C4-2B (cell line): ENCODE measurements around the gene DEFB132.

Experiments used
- H3K27ac ChIP-seq: fragments of 450-650 bp; 2 replicates; pipeline ENCODE4 v1.5.1; 2017
- CTCF ChIP-seq: fragments of 450-650 bp; conservative IDR thresholded peaks from 2 replicates; pipeline ENCODE4 v1.5.1; 2017; ENCODE audit warnings: mild to moderate bottlenecking
- ZFX ChIP-seq: fragments of 450-650 bp; IDR thresholded peaks from 2 replicates; pipeline ENCODE4 v1.6.1; 2017

The DEFB132 gene

GRCh38 chr20:270517-270916 is 13.0 kb downstream of the DEFB132 start:
- TF ChIP-seq ZFX (no peak), CTCF (no peak)
- H3K27ac ChIP-seq = no peak overlapping the region

DNA sequence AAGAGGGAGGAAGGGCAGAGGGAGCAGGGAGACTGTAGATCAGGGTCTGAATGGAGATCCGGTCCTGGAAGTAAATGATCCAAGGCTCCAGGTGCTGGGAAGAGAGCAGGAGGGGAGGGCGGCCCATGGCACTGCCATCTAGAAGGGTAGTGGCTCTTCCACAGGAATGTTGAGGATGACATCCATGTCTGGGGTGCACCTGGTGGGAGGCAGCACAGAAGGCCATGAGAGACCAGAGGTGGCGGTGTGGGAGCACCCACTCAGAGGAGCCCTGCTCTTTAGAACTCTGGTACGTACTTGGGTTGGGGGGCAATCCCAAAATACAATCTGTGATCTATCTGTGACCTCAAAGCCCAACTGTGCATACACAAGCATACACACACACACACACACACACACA is 13.5 kb downstream of the DEFB132 start:
- no peak overlapping the region for H3K27ac ChIP-seq
- TF ChIP-seq ZFX = no peak
- no peak for TF ChIP-seq CTCF

DNA sequence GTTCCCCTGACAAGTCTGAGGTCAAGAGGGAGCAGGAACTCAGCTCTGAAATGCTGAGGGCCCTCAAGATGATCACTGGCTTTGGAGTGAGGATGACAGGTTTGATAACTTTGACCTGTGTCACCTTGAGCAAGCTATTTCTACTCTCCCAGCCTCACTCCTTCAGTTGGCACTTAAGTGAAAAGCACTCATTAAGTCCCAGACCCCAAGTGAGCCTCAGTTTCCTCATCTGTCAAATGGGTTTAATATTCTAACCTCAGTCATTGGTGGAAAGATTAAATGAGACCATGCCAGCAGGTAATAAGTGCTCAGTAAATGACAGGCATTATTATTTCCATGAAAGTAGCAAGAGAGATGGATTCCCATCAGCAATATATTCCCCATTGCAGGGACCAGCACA is 14.0 kb downstream of the DEFB132 start:
- no peak for TF ChIP-seq ZFX
- no peak for TF ChIP-seq CTCF
- no peak overlapping the region for H3K27ac ChIP-seq

DNA sequence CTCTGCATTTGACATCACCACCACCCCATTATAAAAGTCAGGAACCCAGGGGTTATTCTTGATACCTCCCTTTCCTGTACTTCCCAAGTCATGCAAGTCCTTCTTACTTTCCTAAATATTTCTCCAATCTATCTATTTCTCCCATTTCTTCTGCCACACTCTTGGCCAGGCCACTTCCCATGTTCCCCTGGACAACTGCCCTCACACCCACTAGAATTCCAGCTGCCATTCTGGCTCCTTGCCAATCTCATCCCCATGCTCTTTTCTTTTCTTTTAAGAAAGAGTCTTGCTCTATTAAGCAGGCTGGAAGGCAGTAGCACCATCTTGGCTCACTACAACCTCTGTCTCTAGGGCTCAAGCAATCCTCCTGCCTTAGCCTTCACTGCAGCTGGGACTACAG is 15.2 kb downstream of the DEFB132 start:
- TF ChIP-seq ZFX (no peak), CTCF (no peak)
- H3K27ac ChIP-seq = no peak overlapping the region

DNA sequence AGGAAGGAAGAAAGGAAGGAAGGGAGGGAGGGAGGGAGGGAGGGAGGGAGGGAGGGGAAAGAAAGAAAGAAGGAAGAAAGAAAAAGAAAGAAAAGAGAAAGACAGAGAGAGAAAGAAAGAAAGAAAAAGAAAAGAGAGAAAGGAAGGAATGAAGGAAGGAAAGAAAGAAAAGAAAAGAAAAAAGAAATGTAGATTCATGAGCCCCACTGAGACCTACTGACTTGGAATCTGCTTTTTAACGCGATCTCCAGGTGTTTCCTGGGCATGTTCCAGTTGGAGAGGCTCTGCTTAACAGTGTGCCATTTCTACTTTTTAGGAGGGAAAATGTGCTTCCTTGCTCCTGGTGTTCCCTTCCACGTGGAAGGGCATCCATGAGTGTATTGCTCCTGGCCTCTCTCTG is 16.4 kb downstream of the DEFB132 start:
- no peak for TF ChIP-seq ZFX
- no peak overlapping the region for H3K27ac ChIP-seq

GRCh38 chr20:275791-276190 is 18.3 kb downstream of the DEFB132 start:
- no peak overlapping the region for H3K27ac ChIP-seq
- TF ChIP-seq CTCF = no peak
- no peak for TF ChIP-seq ZFX

- no peak overlapping the region for H3K27ac ChIP-seq
- TF ChIP-seq CTCF (no peak), ZFX (no peak)
Observed at GRCh38 chr20:276620-277495, 19.3 kb downstream of the DEFB132 start.

- H3K27ac ChIP-seq = no peak overlapping the region
- TF ChIP-seq ZFX (no peak), CTCF (no peak)
Observed at GRCh38 chr20:277496-277781, 19.9 kb downstream of the DEFB132 start.
